ENCODE data around the gene CNTNAP4.

DNA sequence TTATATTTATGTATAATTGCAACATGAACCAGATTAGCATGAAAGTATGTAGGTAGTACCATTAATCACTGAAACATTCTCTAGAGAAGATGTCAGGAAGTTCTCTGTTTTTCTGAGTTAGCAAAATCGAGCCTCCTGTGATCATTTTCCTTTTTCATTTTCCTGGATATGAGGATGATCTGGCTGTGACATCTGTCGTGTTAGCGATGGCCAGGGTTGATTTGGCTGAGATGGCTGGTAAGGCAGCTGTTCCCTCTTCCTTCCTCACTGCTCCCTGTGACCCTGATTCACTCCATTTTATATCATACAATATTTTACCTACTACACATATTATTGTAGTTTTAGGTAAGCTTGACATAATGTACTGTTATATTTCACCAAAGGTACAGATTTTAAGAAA, 10.3 kb downstream of the CNTNAP4 start:
- TF ChIP-seq SP1 (IDR thresholded peaks at IDR 0.05; ENCODE audit: low read depth), result no peak
- no peak for TF ChIP-seq POLR2AphosphoS5 (IDR thresholded peaks at IDR 0.05; ENCODE audit: low read depth, low read length)
- TF ChIP-seq POLR2A (IDR thresholded peaks at IDR 0.05; ENCODE audit: borderline replicate concordance, extremely low read depth, insufficient read depth, insufficient read length), result no peak

Data from HCT116 (cell line).